ENCODE results near the gene HIPK2.

- TF ChIP-seq CTCF (conservative IDR thresholded peaks at IDR 0.05) (no peak), ZFX (IDR thresholded peaks at IDR 0.05) (no peak)
Measured at GRCh38 chr7:139544645-139545044, 233.2 kb downstream of the HIPK2 start.
